Ishikawa (cell line): ENCODE measurements around the gene ANKS6.

Experiments used
- CREB1 ChIP-seq: IDR thresholded peaks from 2 replicates; pipeline ENCODE4 v1.6.1; 2012; ENCODE audit warnings: low read depth
- FOXM1 ChIP-seq: IDR thresholded peaks from 2 replicates; pipeline ENCODE4 v1.6.1; 2012; ENCODE audit warnings: low read depth, borderline replicate concordance
- NFIC ChIP-seq: IDR thresholded peaks from 2 replicates; pipeline ENCODE4 v1.6.1; 2012
- RAD21 ChIP-seq: IDR thresholded peaks from 2 replicates; pipeline ENCODE4 v1.6.1; 2012; ENCODE audit warnings: low read depth
- REST ChIP-seq: IDR thresholded peaks from 2 replicates; pipeline ENCODE4 v1.6.1; 2012; ENCODE audit warnings: low read depth, mild to moderate bottlenecking
- TAF1 ChIP-seq: IDR thresholded peaks from 2 replicates; pipeline ENCODE4 v1.6.1; 2012; ENCODE audit warnings: low read depth, mild to moderate bottlenecking
- TCF12 ChIP-seq: IDR thresholded peaks from 2 replicates; pipeline ENCODE4 v1.6.1; 2012; ENCODE audit warnings: low read depth
- YY1 ChIP-seq: IDR thresholded peaks from 2 replicates; pipeline ENCODE4 v1.6.1; 2012; ENCODE audit warnings: low read depth
- ZBTB7A ChIP-seq: IDR thresholded peaks from 2 replicates; pipeline ENCODE4 v1.6.1; 2012; ENCODE audit warnings: low read depth

GRCh38 chr9:98770717-98771116, 25.6 kb downstream of the ANKS6 start:
- TF ChIP-seq NFIC, result no peak
- TF ChIP-seq CREB1, result no peak
- TF ChIP-seq FOXM1, result no peak
- TF ChIP-seq TCF12, result no peak
- no peak for TF ChIP-seq REST
- no peak for TF ChIP-seq ZBTB7A
- TF ChIP-seq TAF1, result no peak
- TF ChIP-seq YY1, result no peak
- TF ChIP-seq RAD21, result no peak
